Hepatocyte (in vitro differentiated cells): ENCODE results near the gene MCF2L2. TPM values are rescaled to one million over a fixed set of nuclear protein-coding genes. Genes with fewer than 3 reads are reported as not detected.

ENCODE experiments used
- DNase-seq: peaks from one replicate; pipeline ENCODE4 v3.0.0-alpha.2; 2016; ENCODE audit warnings: low spot score
- H2AFZ ChIP-seq: fragments of 200-600 bp; sonication (generic); 2 replicates; pipeline ENCODE4 v1.6.0; 2016; ENCODE audit warnings: antibody characterized with exemption, mild to moderate bottlenecking
- H3K27ac ChIP-seq: fragments of 200-600 bp; sonication (generic); 2 replicates; pipeline ENCODE4 v1.5.1; 2016; ENCODE audit warnings: mild to moderate bottlenecking
- H3K27me3 ChIP-seq: fragments of 200-600 bp; sonication (generic); 2 replicates; pipeline ENCODE4 v1.6.1; 2016
- H3K36me3 ChIP-seq: fragments of 200-600 bp; sonication (generic); replicated peaks from 2 replicates; pipeline ENCODE4 v1.5.1; 2016; ENCODE audit warnings: low read depth; ENCODE audit not compliant: insufficient read depth
- H3K4me1 ChIP-seq: fragments of 200-600 bp; sonication (generic); 2 replicates; pipeline ENCODE4 v1.5.1; 2016; ENCODE audit warnings: mild to moderate bottlenecking, moderate library complexity; ENCODE audit not compliant: insufficient read depth
- H3K4me2 ChIP-seq: fragments of 200-600 bp; sonication (generic); 2 replicates; pipeline ENCODE4 v1.6.0; 2016
- H3K4me3 ChIP-seq: fragments of 200-600 bp; sonication (generic); 2 replicates; pipeline ENCODE4 v1.5.1; 2016; ENCODE audit warnings: mild to moderate bottlenecking
- H3K79me2 ChIP-seq: fragments of 200-600 bp; sonication (generic); 2 replicates; pipeline ENCODE4 v1.6.0; 2017; ENCODE audit warnings: mild to moderate bottlenecking
- H3K9me2 ChIP-seq: fragments of 200-600 bp; sonication (generic); replicated peaks from 2 replicates; pipeline ENCODE4 v1.6.0; 2017; ENCODE audit warnings: mild to moderate bottlenecking; ENCODE audit not compliant: insufficient read depth
- H3K9me3 ChIP-seq: fragments of 200-600 bp; sonication (generic); 2 replicates; pipeline ENCODE4 v1.5.1; 2016; ENCODE audit warnings: low read depth, mild to moderate bottlenecking
- H4K20me1 ChIP-seq: fragments of 200-600 bp; sonication (generic); 2 replicates; pipeline ENCODE4 v1.6.0; 2016; ENCODE audit warnings: mild to moderate bottlenecking; ENCODE audit not compliant: insufficient read depth, poor library complexity, severe bottlenecking
- EZH2 ChIP-seq: fragments of 200-600 bp; sonication (generic); IDR thresholded peaks from 2 replicates; pipeline ENCODE4 v1.6.1; 2016; ENCODE audit warnings: antibody characterized with exemption, mild to moderate bottlenecking, borderline replicate concordance
- EZH2phosphoT487 ChIP-seq: fragments of 200-600 bp; sonication (generic); IDR thresholded peaks from one replicate; pipeline ENCODE4 v1.6.1; 2018; ENCODE audit warnings: antibody characterized with exemption, mild to moderate bottlenecking, low read depth, moderate library complexity; ENCODE audit not compliant: unreplicated experiment, severe bottlenecking
- WGBS: methylation state at CpG from one replicate; pipeline ENCODE4 v1.1.6; 2016; ENCODE audit warnings: low lambda C conversion rate; ENCODE audit errors: missing lambda C conversion rate; 5-methylcytosine and 5-hydroxymethylcytosine counted together
- polyA plus RNA-seq: library from polyadenylated mRNA; unstranded; fragments of >200 nt; fragmentation: Nextera tagmentation; extraction: Ambion mirVana; gene quantifications from 2 replicates; pipeline ENCODE4 v1.2.1, GENCODE V29; 2016
- total RNA-seq: library from RNA; depleted of rRNA; stranded (reverse); fragments of >200 nt; gene quantifications from 2 replicates; pipeline ENCODE4 v1.2.3, GENCODE V29; 2014
- TF ChIP-seq, protein P1 (sequence below): fragments of 200-600 bp; sonication (generic); IDR thresholded peaks from 2 replicates; pipeline ENCODE4 v1.5.1; 2016; ENCODE audit warnings: antibody characterized with exemption, mild to moderate bottlenecking; ENCODE audit not compliant: poor library complexity

The MCF2L2 gene
- total and polyA plus RNA-seq, 2 experiments from 2014 or later = 0.17 to 0.63 TPM

DNA sequence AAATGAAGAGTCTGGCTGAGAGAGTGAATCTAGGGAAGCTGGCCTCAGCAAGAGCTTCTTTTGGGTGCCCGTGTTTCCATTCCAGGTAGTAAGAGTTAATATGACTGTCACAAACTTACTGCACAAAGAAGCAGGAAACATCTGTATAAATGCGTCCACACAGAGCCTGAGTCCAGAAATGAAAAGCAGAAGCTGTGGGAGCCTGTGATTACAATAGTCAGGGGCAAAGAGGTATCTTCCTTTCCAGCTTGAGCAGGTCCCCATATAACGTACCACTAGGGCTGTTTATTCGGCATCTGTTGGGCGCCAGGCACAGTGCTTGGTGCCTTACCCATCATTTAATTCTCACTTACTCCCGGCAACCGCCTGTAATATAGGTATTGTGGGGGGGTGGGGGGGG, 215.9 kb downstream of the MCF2L2 start:
- Histone ChIP-seq H3K9me3 (no peaks in the 10 kb centered on the region), H2AFZ (no peak overlapping the region), H3K4me1 (peaks cover 3% of the 10 kb centered on the region), H3K27me3 (no peaks in the 10 kb centered on the region), H3K27ac (no peak overlapping the region), H3K4me3 (no peak overlapping the region), H3K79me2 (no peaks in the 10 kb centered on the region), H3K9me2 (no peaks in the 10 kb centered on the region), H3K4me2 (no peak overlapping the region), H4K20me1 (no peaks in the 10 kb centered on the region), H3K36me3 (no peaks in the 10 kb centered on the region)
- DNase-seq = no peak
- 79% methylated on average over 7 of the region's 7 CpGs for WGBS
- TF ChIP-seq, protein P1, sequence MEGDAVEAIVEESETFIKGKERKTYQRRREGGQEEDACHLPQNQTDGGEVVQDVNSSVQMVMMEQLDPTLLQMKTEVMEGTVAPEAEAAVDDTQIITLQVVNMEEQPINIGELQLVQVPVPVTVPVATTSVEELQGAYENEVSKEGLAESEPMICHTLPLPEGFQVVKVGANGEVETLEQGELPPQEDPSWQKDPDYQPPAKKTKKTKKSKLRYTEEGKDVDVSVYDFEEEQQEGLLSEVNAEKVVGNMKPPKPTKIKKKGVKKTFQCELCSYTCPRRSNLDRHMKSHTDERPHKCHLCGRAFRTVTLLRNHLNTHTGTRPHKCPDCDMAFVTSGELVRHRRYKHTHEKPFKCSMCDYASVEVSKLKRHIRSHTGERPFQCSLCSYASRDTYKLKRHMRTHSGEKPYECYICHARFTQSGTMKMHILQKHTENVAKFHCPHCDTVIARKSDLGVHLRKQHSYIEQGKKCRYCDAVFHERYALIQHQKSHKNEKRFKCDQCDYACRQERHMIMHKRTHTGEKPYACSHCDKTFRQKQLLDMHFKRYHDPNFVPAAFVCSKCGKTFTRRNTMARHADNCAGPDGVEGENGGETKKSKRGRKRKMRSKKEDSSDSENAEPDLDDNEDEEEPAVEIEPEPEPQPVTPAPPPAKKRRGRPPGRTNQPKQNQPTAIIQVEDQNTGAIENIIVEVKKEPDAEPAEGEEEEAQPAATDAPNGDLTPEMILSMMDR = no peak
- TF ChIP-seq EZH2phosphoT487 (no peak), EZH2 (no peak)

DNA sequence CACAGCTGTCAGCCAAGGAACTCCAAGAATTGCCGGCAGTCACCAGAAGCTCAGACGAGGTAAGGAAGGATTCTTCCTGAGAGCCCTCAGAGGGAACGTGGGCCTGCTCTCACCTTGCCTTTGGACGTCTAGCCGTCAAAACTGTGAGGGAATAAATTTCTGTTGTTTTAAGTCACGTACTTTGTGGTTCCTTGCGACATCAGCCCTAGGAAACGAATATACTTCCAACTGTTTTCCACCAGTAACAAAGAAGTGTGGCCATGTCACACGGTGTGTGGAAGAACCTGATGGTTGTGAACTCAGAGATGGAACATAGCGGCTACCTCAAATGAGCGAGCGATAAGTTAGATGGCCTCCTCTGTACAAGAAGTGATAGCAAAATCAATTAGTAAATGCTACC, 216.3 kb downstream of the MCF2L2 start:
- Histone ChIP-seq H3K4me2 (no peak overlapping the region), H3K9me3 (no peaks in the 10 kb centered on the region), H3K4me1 (peaks cover 3% of the 10 kb centered on the region), H3K9me2 (no peaks in the 10 kb centered on the region), H2AFZ (no peak overlapping the region), H3K4me3 (no peak overlapping the region), H4K20me1 (no peaks in the 10 kb centered on the region), H3K27ac (no peak overlapping the region), H3K79me2 (no peaks in the 10 kb centered on the region), H3K27me3 (no peaks in the 10 kb centered on the region), H3K36me3 (no peaks in the 10 kb centered on the region)
- no peak for TF ChIP-seq EZH2phosphoT487
- TF ChIP-seq EZH2 = no peak
- TF ChIP-seq, protein P1 = no peak
- no peak for DNase-seq
- 87% methylated on average over 12 of the region's 12 CpGs for WGBS

DNA sequence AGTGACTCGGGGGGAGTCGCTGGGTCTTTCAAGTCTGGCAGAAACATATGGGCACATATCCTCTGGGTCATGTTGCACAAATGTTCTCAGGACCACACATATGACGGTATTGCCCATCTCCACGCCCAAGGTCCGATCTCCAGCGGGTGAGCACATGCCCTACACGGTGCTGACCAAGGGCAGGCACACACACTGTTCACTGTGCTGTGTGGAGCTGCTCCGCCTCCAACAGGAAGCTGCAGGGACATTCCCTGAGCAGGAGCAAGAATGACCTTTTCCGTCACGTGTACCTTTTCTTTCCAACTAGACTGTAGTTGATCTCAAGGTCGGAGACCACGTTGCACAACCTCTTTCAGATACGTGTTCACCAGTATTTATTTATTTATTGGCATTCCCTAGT, 217.1 kb downstream of the MCF2L2 start:
- Histone ChIP-seq H3K27ac (no peak overlapping the region), H3K4me1 (peaks cover 3% of the 10 kb centered on the region), H2AFZ (no peak overlapping the region), H3K27me3 (no peaks in the 10 kb centered on the region), H3K79me2 (no peaks in the 10 kb centered on the region), H3K9me2 (no peaks in the 10 kb centered on the region), H3K9me3 (no peaks in the 10 kb centered on the region), H3K4me2 (no peak overlapping the region), H4K20me1 (no peaks in the 10 kb centered on the region), H3K4me3 (no peak overlapping the region), H3K36me3 (no peaks in the 10 kb centered on the region)
- DNase-seq = no peak
- 92% methylated on average over 13 of the region's 13 CpGs for WGBS
- TF ChIP-seq EZH2 (no peak), EZH2phosphoT487 (no peak)
- TF ChIP-seq, protein P1 = no peak

DNA sequence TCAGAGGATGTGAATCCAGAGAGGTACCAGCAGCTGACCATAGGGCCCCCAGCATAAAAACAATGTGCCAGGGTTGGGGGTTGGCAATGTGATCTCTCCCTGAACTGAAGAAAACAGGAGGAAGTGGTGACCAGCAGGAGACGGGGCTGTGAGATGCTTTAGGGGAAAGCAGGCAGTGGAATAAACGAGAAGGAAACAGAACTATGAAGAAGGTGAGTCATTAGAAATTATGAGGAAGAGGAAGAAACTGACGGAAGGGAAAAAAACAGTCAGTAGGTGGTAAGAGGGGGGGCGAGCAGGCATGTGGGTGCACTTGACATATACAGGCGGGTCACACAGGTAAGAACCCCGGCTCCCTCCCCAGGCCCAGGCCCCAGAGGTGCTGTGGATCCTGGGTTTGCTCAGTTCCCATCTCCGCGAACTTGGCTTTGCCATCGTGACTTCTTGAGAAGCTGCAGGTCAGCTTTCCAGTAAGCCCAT, 217.5 kb downstream of the MCF2L2 start:
- TF ChIP-seq, protein P1 = no peak
- no peak for TF ChIP-seq EZH2phosphoT487
- TF ChIP-seq EZH2 = no peak
- Histone ChIP-seq H3K36me3 (no peaks in the 10 kb centered on the region), H3K9me3 (no peaks in the 10 kb centered on the region), H3K79me2 (no peaks in the 10 kb centered on the region), H3K4me3 (no peak overlapping the region), H4K20me1 (no peaks in the 10 kb centered on the region), H3K9me2 (no peaks in the 10 kb centered on the region), H3K4me1 (peaks cover 3% of the 10 kb centered on the region), H3K4me2 (no peak overlapping the region), H2AFZ (no peak overlapping the region), H3K27ac (no peak overlapping the region), H3K27me3 (no peaks in the 10 kb centered on the region)
- no peak for DNase-seq
- WGBS = 75% methylated on average over 9 of the region's 9 CpGs
